ENCODE measurements around the gene CXXC4. TPM values are rescaled to one million over a fixed set of nuclear protein-coding genes. Genes with fewer than 3 reads are reported as not detected.

CXXC4 gene
- total RNA-seq, 1 experiment from 2014 or later, result not detected

- no peak overlapping the region for H3K4me3 ChIP-seq (ENCODE audit: low read length)
- H3K27me3 ChIP-seq (ENCODE audit: low read length), result no peaks in the 10 kb centered on the region
- CTCF ChIA-PET, result no interaction called here
- H3K9me2 ChIP-seq (replicated peaks; ENCODE audit: low read length), result no peaks in the 10 kb centered on the region
- H3K9me3 ChIP-seq (ENCODE audit: low read length), result no peaks in the 10 kb centered on the region
- H3K79me2 ChIP-seq (ENCODE audit: low read length), result no peaks in the 10 kb centered on the region
- no peak overlapping the region for H3K27ac ChIP-seq (ENCODE audit: low read length)
- H3K4me1 ChIP-seq (ENCODE audit: insufficient read depth, low read length), result no peaks in the 10 kb centered on the region
- ATAC-seq (no peak), DNase-seq (no peak)
- H3K36me3 ChIP-seq (ENCODE audit: low read depth, low read length), result no peaks in the 10 kb centered on the region
- no peaks in the 10 kb centered on the region for H4K20me1 ChIP-seq (ENCODE audit: low read length)
- no peak for TF ChIP-seq EZH2phosphoT487 (IDR thresholded peaks at IDR 0.05; ENCODE audit: borderline replicate concordance, low read length)
- no peak for TF ChIP-seq EZH2 (IDR thresholded peaks at IDR 0.05; ENCODE audit: low read length, unreplicated experiment)
- TF ChIP-seq CTCF (conservative IDR thresholded peaks at IDR 0.05; ENCODE audit: low read depth, low read length), result no peak
- no peak overlapping the region for H3K9ac ChIP-seq (ENCODE audit: low read length)
- POLR2A ChIA-PET (ENCODE audit: unreplicated experiment), result no interaction called here
- intact Hi-C loops (cut with micrococcal nuclease), result no loop called here
- no peak overlapping the region for H3K4me2 ChIP-seq (ENCODE audit: low read length)
- no peaks in the 10 kb centered on the region for H3F3A ChIP-seq (ENCODE audit: low read length, unreplicated experiment)
- H2AFZ ChIP-seq (ENCODE audit: low read length), result no peak overlapping the region
- no TSS peak for BruUV-seq (replicated peaks)
These were observed 29.5 kb downstream of the CXXC4 start for GRCh38 chr4:104465201-104465600.

- TF ChIP-seq EZH2 (IDR thresholded peaks at IDR 0.05; ENCODE audit: low read length, unreplicated experiment) (no peak), EZH2phosphoT487 (IDR thresholded peaks at IDR 0.05; ENCODE audit: borderline replicate concordance, low read length) (no peak), CTCF (conservative IDR thresholded peaks at IDR 0.05; ENCODE audit: low read depth, low read length) (no peak)
- Histone ChIP-seq H3K27ac (ENCODE audit: low read length) (no peak overlapping the region), H3K9me2 (replicated peaks; ENCODE audit: low read length) (no peaks in the 10 kb centered on the region), H3K79me2 (ENCODE audit: low read length) (no peaks in the 10 kb centered on the region), H3K4me1 (ENCODE audit: insufficient read depth, low read length) (no peaks in the 10 kb centered on the region), H3F3A (ENCODE audit: low read length, unreplicated experiment) (no peaks in the 10 kb centered on the region), H3K4me2 (ENCODE audit: low read length) (no peak overlapping the region), H3K27me3 (ENCODE audit: low read length) (no peaks in the 10 kb centered on the region), H2AFZ (ENCODE audit: low read length) (no peak overlapping the region), H3K9ac (ENCODE audit: low read length) (no peak overlapping the region), H3K9me3 (ENCODE audit: low read length) (no peaks in the 10 kb centered on the region), H3K36me3 (ENCODE audit: low read depth, low read length) (no peaks in the 10 kb centered on the region), H4K20me1 (ENCODE audit: low read length) (no peaks in the 10 kb centered on the region), H3K4me3 (ENCODE audit: low read length) (no peak overlapping the region)
- ATAC-seq, result no peak
- ChIA-PET CTCF (no interaction called here), POLR2A (ENCODE audit: unreplicated experiment) (no interaction called here)
- no TSS peak for BruUV-seq (replicated peaks)
- intact Hi-C loops (cut with micrococcal nuclease), result no loop called here
- DNase-seq, result no peak
These were observed 32.1 kb downstream of the CXXC4 start for GRCh38 chr4:104462641-104463040.

- ChIA-PET POLR2A (ENCODE audit: unreplicated experiment) (no interaction called here), CTCF (no interaction called here)
- Histone ChIP-seq H3K79me2 (ENCODE audit: low read length) (no peaks in the 10 kb centered on the region), H3K9me3 (ENCODE audit: low read length) (no peaks in the 10 kb centered on the region), H3K9ac (ENCODE audit: low read length) (no peak overlapping the region), H2AFZ (ENCODE audit: low read length) (no peak overlapping the region), H3K4me1 (ENCODE audit: insufficient read depth, low read length) (no peaks in the 10 kb centered on the region), H3K27me3 (ENCODE audit: low read length) (no peaks in the 10 kb centered on the region), H3K9me2 (replicated peaks; ENCODE audit: low read length) (no peaks in the 10 kb centered on the region), H3F3A (ENCODE audit: low read length, unreplicated experiment) (no peaks in the 10 kb centered on the region), H4K20me1 (ENCODE audit: low read length) (no peaks in the 10 kb centered on the region), H3K4me3 (ENCODE audit: low read length) (no peak overlapping the region), H3K4me2 (ENCODE audit: low read length) (no peak overlapping the region), H3K27ac (ENCODE audit: low read length) (no peak overlapping the region), H3K36me3 (ENCODE audit: low read depth, low read length) (no peaks in the 10 kb centered on the region)
- no peak for ATAC-seq
- intact Hi-C loops (cut with micrococcal nuclease), result no loop called here
- TF ChIP-seq EZH2phosphoT487 (IDR thresholded peaks at IDR 0.05; ENCODE audit: borderline replicate concordance, low read length) (no peak), EZH2 (IDR thresholded peaks at IDR 0.05; ENCODE audit: low read length, unreplicated experiment) (no peak), CTCF (conservative IDR thresholded peaks at IDR 0.05; ENCODE audit: low read depth, low read length) (no peak)
- DNase-seq, result no peak
- BruUV-seq (replicated peaks), result no TSS peak
These were observed 37.2 kb downstream of the CXXC4 start for GRCh38 chr4:104457308-104457981.
